GM18858 (cell line): ENCODE data around the gene CWH43.
"Not testable (repeated sequence)": the region's sequence is repeated elsewhere in the genome, so short reads cannot be mapped to it uniquely, and the experiment has no call there.

ENCODE experiments used
- ATAC-seq: cut with Tn5 transposase; IDR thresholded peaks from one replicate; pipeline ENCODE4 v1.9.1; 2021; ENCODE audit not compliant: unreplicated experiment

CWH43 gene

GRCh38 chr4:49096215-49096614, 110.1 kb downstream of the CWH43 start:
- ATAC-seq = not testable (repeated sequence)

GRCh38 chr4:49096627-49097026, 110.6 kb downstream of the CWH43 start:
- ATAC-seq = peak; percentile 25

- ATAC-seq = peak; percentile 21
Measured at GRCh38 chr4:49097071-49097470, 111.0 kb downstream of the CWH43 start.

GRCh38 chr4:49097505-49097904, 111.4 kb downstream of the CWH43 start:
- ATAC-seq = not testable (repeated sequence)

- not testable (repeated sequence) for ATAC-seq
Measured at GRCh38 chr4:49098034-49098759, 112.1 kb downstream of the CWH43 start.

GRCh38 chr4:49099831-49100444, 113.9 kb downstream of the CWH43 start:
- ATAC-seq = not testable (repeated sequence)

- ATAC-seq = peak; percentile 19
Measured at GRCh38 chr4:49102344-49102898, 116.3 kb downstream of the CWH43 start.

GRCh38 chr4:49103436-49104136, 117.5 kb downstream of the CWH43 start:
- ATAC-seq = not testable (repeated sequence)

- not testable (repeated sequence) for ATAC-seq
Measured at GRCh38 chr4:49104231-49104930, 118.3 kb downstream of the CWH43 start.

- ATAC-seq = not testable (repeated sequence)
Measured at GRCh38 chr4:49105248-49105904, 119.3 kb downstream of the CWH43 start.

- ATAC-seq = not testable (repeated sequence)
Measured at GRCh38 chr4:49107262-49107661, 121.2 kb downstream of the CWH43 start.

- ATAC-seq = peak; percentile 23
Measured at GRCh38 chr4:49108183-49108978, 122.3 kb downstream of the CWH43 start.

- peak; percentile 32 for ATAC-seq
Measured at GRCh38 chr4:49109567-49110166, 123.6 kb downstream of the CWH43 start.

- ATAC-seq = peak; percentile 37
Measured at GRCh38 chr4:49110579-49110978, 124.5 kb downstream of the CWH43 start.
